SU-DHL-6 (cell line): ENCODE data around the gene MTHFD2.

Source experiments
- CTCF ChIP-seq: fragments of 200-600 bp; sonication (generic); IDR thresholded peaks from one replicate; pipeline ENCODE4 v1.5.1; 2017; ENCODE audit warnings: antibody characterized with exemption, mild to moderate bottlenecking, low read length, moderate library complexity; ENCODE audit not compliant: insufficient read depth, poor library complexity, severe bottlenecking
- EZH2phosphoT487 ChIP-seq: fragments of 200-600 bp; sonication (generic), shearing (Covaris generic); conservative IDR thresholded peaks from 2 replicates; pipeline ENCODE4 v1.6.1; 2018; ENCODE audit warnings: mild to moderate bottlenecking, antibody characterized with exemption, low read length, moderate library complexity, mixed read lengths

GRCh38 chr2:74239346-74239745 lies 40.9 kb downstream of the MTHFD2 start:
- no peak for TF ChIP-seq CTCF
- TF ChIP-seq EZH2phosphoT487 = no peak
